Activated T-helper 1 cell treated with anti-CD3 and anti-CD28 coated beads, Interleukin-12 subunit alpha, Interleukin-12 subunit beta, Interleukin-2, Interleukin-4 antibody, amounts not matched to agents 30 ng/mL and 10 ng/mL and 1 ng/mL, durations not matched to agents 14 hours and 24 hours and 36 hours (primary cell): ENCODE measurements around the gene MISP. TPM values are rescaled to one million over a fixed set of nuclear protein-coding genes. Genes with fewer than 3 reads are reported as not detected.
A peak's percentile ranks its signal among the peaks of the same experiment; 100 is the strongest.

Experiments used
- DNase-seq: peaks from one replicate; pipeline ENCODE4 v3.0.0; 2021; ENCODE audit warnings: low spot score
- H3K27ac Mint-ChIP-seq: one replicate; pipeline ENCODE4 v1.8.0; 2021; ENCODE audit warnings: mild to moderate bottlenecking, mixed read lengths
- H3K27me3 Mint-ChIP-seq: one replicate; pipeline ENCODE4 v1.8.0; 2022; ENCODE audit warnings: mild to moderate bottlenecking, moderate library complexity, mixed read lengths; ENCODE audit not compliant: insufficient read depth
- H3K36me3 Mint-ChIP-seq: one replicate; pipeline ENCODE4 v1.8.0; 2021; ENCODE audit warnings: low read depth, mixed read lengths
- H3K4me1 Mint-ChIP-seq: one replicate; pipeline ENCODE4 v1.8.0; 2021; ENCODE audit warnings: low read depth, mixed read lengths
- H3K4me3 Mint-ChIP-seq: one replicate; pipeline ENCODE4 v1.8.0; 2021; ENCODE audit warnings: mild to moderate bottlenecking, moderate library complexity, mixed read lengths
- H3K9me3 Mint-ChIP-seq: one replicate; pipeline ENCODE4 v1.8.0; 2021; ENCODE audit warnings: mixed read lengths
- intact Hi-C: fragments of 100-400 bp; cut with micrococcal nuclease; formaldehyde crosslinking; loops from one replicate; pipeline ENCODE4 v1.15.1; 2024
- total RNA-seq: library from RNA; stranded (reverse); gene quantifications from 2 replicates; pipeline ENCODE4 v1.2.3, GENCODE V29; 2022

The MISP gene
- total RNA-seq, 1 donor from 2014 or later, result not detected

DNA sequence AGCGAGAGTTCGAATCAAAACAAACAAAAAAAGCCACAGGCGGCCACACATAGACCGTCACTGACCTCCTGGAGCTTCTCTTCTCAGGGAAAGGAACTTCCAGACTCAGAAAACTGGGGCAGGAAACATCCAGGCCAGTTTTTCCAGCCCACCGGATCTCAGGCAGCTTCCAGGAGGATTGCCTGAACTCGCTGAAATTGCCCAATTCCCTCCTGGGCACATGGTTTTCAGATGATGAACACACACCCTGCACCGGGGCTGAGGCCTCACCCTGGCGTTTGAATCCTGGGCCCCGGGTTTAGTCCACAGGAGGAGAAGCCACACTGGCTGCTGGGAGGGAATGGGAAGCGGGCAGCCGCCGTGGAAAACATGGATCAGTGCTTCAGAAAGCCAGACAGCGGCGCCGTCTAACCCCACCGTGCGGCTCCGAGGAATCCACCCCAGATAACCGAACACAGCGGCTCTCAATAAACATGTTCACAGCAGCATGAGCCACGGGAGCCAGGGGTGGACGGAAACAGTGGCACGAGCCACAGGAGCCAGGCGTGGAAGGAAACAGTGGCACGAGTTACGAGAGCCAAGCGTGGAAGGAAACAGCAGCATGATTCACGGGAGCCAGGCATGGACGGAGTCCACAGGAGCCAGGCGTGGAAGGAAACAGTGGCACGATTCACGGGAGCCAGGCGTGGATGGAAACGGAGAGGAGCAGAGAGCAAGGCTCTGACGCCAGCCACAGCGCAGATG is 28.2 kb downstream of the MISP start:
- DNase-seq, result no peak
- intact Hi-C loops, result no loop called here
- Mint-ChIP-seq H3K36me3 (no peaks in the 10 kb centered on the region), H3K9me3 (no peaks in the 10 kb centered on the region), H3K4me3 (no peak overlapping the region), H3K4me1 (no peaks in the 10 kb centered on the region), H3K27ac (no peak overlapping the region), H3K27me3 (peaks cover 3% of the 10 kb centered on the region)

GRCh38 chr19:780935-781334 is 30.0 kb downstream of the MISP start:
- Mint-ChIP-seq H3K9me3 (no peaks in the 10 kb centered on the region), H3K27ac (no peak overlapping the region), H3K27me3 (peaks cover 3% of the 10 kb centered on the region), H3K4me3 (no peak overlapping the region), H3K36me3 (no peaks in the 10 kb centered on the region), H3K4me1 (no peaks in the 10 kb centered on the region)
- intact Hi-C loops, result no loop called here
- DNase-seq, result no peak

DNA sequence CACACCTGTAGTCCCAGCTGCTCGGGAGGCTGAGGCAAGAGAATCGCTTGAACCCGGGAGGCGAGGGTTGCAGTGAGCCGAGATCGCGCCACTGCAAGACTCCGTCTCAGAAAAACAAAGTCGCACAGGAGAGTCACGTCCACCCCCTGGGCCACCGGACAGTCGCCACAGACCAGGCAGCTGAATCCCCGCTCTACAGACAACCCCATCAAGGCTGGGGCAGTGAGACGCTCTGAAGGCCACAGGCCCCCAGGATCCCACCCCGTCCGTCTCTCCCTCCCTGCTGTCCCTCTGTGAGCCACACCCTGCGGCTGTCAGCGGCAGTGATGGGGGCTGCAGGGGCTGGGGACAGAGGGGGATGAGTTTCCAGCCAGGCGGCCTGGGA is 30.9 kb downstream of the MISP start:
- intact Hi-C loops, result no loop called here
- H3K27me3 Mint-ChIP-seq, result peaks cover 3% of the 10 kb centered on the region
- no peaks in the 10 kb centered on the region for H3K9me3 Mint-ChIP-seq
- H3K27ac Mint-ChIP-seq, result no peak overlapping the region
- no peaks in the 10 kb centered on the region for H3K36me3 Mint-ChIP-seq
- no peaks in the 10 kb centered on the region for H3K4me1 Mint-ChIP-seq
- no peak for DNase-seq
- H3K4me3 Mint-ChIP-seq, result no peak overlapping the region

- H3K4me3 Mint-ChIP-seq, result no peak overlapping the region
- no peaks in the 10 kb centered on the region for H3K9me3 Mint-ChIP-seq
- H3K4me1 Mint-ChIP-seq, result no peaks in the 10 kb centered on the region
- no peaks in the 10 kb centered on the region for H3K36me3 Mint-ChIP-seq
- intact Hi-C loops, result no loop called here
- H3K27me3 Mint-ChIP-seq, result peaks cover 3% of the 10 kb centered on the region
- DNase-seq, result no peak
- no peak overlapping the region for H3K27ac Mint-ChIP-seq
These were observed 31.4 kb downstream of the MISP start for GRCh38 chr19:782185-782877.

- intact Hi-C loops, result no loop called here
- no peak for DNase-seq
- H3K27me3 Mint-ChIP-seq, result peaks cover 3% of the 10 kb centered on the region
- H3K9me3 Mint-ChIP-seq, result no peaks in the 10 kb centered on the region
- no peaks in the 10 kb centered on the region for H3K36me3 Mint-ChIP-seq
- no peak overlapping the region for H3K27ac Mint-ChIP-seq
- no peaks in the 10 kb centered on the region for H3K4me1 Mint-ChIP-seq
- no peak overlapping the region for H3K4me3 Mint-ChIP-seq
These were observed 32.2 kb downstream of the MISP start for GRCh38 chr19:782878-783668.

- Mint-ChIP-seq H3K27me3 (peaks cover 5% of the 10 kb centered on the region), H3K4me3 (no peak overlapping the region), H3K4me1 (no peaks in the 10 kb centered on the region), H3K36me3 (no peaks in the 10 kb centered on the region), H3K9me3 (no peaks in the 10 kb centered on the region), H3K27ac (no peak overlapping the region)
- intact Hi-C loops, result no loop called here
- no peak for DNase-seq
These were observed 33.6 kb downstream of the MISP start for GRCh38 chr19:784541-784940.

GRCh38 chr19:787536-787935 is 36.6 kb downstream of the MISP start:
- no peak overlapping the region for H3K4me3 Mint-ChIP-seq
- H3K9me3 Mint-ChIP-seq, result no peaks in the 10 kb centered on the region
- peaks cover 10% of the 10 kb centered on the region for H3K27me3 Mint-ChIP-seq
- intact Hi-C loops, result no loop called here
- no peak overlapping the region for H3K27ac Mint-ChIP-seq
- H3K36me3 Mint-ChIP-seq, result no peaks in the 10 kb centered on the region
- H3K4me1 Mint-ChIP-seq, result no peaks in the 10 kb centered on the region
- no peak for DNase-seq

- intact Hi-C loops, result no loop called here
- no peak for DNase-seq
- Mint-ChIP-seq H3K9me3 (no peaks in the 10 kb centered on the region), H3K4me3 (no peak overlapping the region), H3K27ac (no peak overlapping the region), H3K36me3 (no peaks in the 10 kb centered on the region), H3K4me1 (no peaks in the 10 kb centered on the region), H3K27me3 (peaks cover 10% of the 10 kb centered on the region)
These were observed 37.7 kb downstream of the MISP start for GRCh38 chr19:788686-788982.

DNA sequence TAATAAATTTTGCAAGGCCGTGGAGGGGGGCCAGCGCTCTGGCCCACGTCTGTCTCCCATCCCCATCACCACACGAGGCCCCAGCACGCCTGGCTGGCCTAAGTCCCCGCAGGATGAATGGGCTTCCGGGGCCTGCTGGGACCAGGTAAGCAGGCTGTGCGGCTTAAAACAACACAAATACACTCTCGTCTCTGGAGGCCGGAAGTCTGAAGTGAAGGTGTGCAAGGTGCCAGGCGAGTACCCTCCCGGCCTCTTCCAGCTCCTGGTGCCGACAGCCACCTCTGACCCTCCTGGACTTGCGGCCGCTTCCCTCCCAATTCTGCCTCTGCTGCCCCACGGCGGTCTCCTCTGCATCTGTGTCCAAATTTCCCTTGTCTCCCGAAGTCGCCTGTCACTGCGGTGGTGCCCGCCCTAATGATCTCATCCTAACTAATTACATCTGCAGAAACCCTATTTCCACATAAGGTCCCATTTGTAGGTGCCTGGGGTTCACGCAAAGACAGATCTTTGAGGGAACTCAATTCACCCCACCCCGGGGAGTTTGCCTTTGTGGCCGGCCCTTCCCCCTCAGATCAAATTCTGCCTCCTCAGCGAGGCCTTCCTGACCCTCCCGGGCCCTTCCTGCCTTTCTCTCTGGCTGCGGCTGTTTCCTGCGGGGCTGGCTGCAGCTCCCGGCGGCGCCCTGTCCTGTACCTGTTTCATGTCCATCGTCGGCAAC is 38.2 kb downstream of the MISP start:
- DNase-seq, result no peak
- no peaks in the 10 kb centered on the region for H3K4me1 Mint-ChIP-seq
- no peaks in the 10 kb centered on the region for H3K9me3 Mint-ChIP-seq
- no peaks in the 10 kb centered on the region for H3K36me3 Mint-ChIP-seq
- intact Hi-C loops, result no loop called here
- no peak overlapping the region for H3K4me3 Mint-ChIP-seq
- H3K27ac Mint-ChIP-seq, result peak overlapping the region; percentile 48
- peaks cover 10% of the 10 kb centered on the region for H3K27me3 Mint-ChIP-seq

DNA sequence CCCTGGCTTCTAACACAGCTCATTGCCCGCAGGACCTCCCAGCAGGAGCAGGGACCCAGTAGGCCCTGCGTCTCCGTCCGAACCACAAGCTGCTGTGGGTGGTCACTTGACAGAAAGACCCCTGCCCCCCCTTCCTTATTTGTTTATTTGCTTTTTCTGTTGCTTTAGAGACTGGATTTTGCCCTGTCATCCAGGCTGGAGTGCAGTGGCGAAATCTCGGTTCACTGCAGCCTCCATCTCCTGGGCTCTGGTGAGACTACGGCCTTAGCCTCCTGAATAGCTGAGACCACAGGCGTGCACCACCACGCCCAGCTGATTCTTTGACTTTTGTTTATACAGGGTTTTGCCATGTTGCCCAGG is 38.8 kb downstream of the MISP start:
- no peaks in the 10 kb centered on the region for H3K9me3 Mint-ChIP-seq
- H3K36me3 Mint-ChIP-seq, result no peaks in the 10 kb centered on the region
- H3K27ac Mint-ChIP-seq, result no peak overlapping the region
- intact Hi-C loops, result no loop called here
- peaks cover 10% of the 10 kb centered on the region for H3K27me3 Mint-ChIP-seq
- DNase-seq, result no peak
- no peak overlapping the region for H3K4me3 Mint-ChIP-seq
- H3K4me1 Mint-ChIP-seq, result no peaks in the 10 kb centered on the region

DNA sequence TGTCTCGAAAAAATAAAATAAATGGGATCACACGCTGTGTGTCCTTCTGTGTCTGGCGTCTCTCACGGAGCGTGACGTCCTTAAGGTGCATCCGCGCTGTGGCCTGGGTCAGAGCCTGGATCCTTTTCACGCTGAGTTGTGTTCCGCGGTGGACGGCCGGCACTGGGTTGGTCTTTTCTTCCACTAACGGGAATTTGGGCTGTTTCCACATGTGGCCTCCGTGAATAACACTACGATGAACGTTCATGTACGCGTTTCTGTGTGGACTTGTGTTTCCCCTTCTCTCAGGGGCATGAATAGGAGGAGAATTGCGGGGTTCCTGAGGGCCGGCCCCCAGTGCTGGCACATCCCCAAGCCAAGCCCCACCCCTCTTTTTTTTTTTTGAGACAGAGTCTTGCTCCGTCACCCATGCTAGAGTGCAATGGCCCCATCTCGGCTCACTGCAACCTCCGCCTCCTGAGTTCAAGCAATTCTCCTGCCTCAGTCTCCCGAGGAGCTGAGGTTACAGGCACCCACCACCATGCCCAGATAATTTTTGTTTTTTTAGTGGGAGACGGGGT is 40.2 kb downstream of the MISP start:
- H3K4me1 Mint-ChIP-seq, result no peaks in the 10 kb centered on the region
- H3K27ac Mint-ChIP-seq, result no peak overlapping the region
- H3K9me3 Mint-ChIP-seq, result no peaks in the 10 kb centered on the region
- no peaks in the 10 kb centered on the region for H3K36me3 Mint-ChIP-seq
- no peak for DNase-seq
- H3K27me3 Mint-ChIP-seq, result peaks cover 10% of the 10 kb centered on the region
- intact Hi-C loops, result no loop called here
- H3K4me3 Mint-ChIP-seq, result no peak overlapping the region

DNA sequence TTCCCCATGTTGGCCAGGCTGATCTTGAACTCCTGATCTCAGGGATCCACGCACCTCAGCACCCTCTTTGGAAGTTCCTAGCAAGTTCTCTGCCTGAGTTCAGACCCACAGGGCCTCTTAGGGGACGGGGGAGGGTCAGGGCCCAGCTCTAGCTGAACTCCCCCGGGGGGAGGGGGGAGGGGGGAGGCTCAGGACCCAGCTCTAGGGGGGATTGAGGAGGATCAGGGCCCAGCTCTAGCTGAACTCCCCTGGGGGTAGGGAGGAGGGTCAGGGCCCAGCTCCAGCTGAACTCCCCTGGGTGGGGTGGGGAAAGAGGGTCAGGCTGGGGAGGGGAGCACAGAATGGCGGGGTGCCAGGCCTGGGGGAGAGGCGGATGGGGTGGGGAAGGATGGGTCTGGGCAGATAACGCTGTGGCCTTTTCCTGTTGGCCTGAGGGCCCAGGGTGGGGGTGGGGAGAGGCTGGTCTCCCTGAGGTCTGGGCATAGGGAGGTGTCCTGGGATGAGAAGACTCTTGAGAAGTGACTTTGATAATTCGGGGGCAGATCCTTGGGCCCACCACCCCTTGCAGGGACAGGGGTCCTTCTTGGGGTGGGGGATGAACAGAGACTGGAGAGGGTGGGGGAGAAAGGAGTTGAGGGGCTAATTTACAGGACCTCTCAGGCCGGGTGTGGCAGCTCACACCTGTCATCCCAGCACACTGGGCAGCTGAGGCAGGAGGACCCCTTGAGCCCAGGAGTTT is 40.8 kb downstream of the MISP start:
- H3K4me3 Mint-ChIP-seq, result no peak overlapping the region
- H3K36me3 Mint-ChIP-seq, result no peaks in the 10 kb centered on the region
- intact Hi-C loops, result no loop called here
- H3K9me3 Mint-ChIP-seq, result no peaks in the 10 kb centered on the region
- no peaks in the 10 kb centered on the region for H3K4me1 Mint-ChIP-seq
- DNase-seq, result no peak
- H3K27me3 Mint-ChIP-seq, result peaks cover 10% of the 10 kb centered on the region
- H3K27ac Mint-ChIP-seq, result no peak overlapping the region
